Measurements from ENCODE around the gene PRICKLE2.
"Not testable (repeated sequence)": the region's sequence is repeated elsewhere in the genome, so short reads cannot be mapped to it uniquely, and the experiment has no call there.

DNA sequence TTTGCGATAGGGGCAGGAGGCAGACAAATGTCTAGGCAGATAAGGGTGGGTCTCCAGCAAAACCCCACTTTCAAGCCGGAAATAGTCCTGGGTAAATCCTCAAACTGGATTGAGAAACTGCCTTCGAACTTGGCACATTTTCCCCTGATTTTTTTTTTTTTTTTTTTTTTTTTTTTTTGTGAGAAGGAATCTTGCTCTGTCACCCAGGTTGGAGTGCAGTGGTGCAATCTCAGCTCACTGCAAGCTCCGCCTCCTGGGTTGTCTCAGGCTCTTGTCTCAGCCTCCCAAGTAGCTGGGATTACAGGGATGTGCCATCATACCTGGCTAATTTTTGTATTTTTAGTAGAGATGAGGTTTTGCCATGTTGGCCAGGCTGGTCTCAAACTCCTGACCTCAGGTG lies 135.9 kb downstream of the PRICKLE2 start:
- TF ChIP-seq POLR2A (IDR thresholded peaks at IDR 0.05; ENCODE audit: low read length); RFX5 (IDR thresholded peaks at IDR 0.05); CTCF (IDR thresholded peaks at IDR 0.05); PBX3 (IDR thresholded peaks at IDR 0.05); RNF2 (IDR thresholded peaks at IDR 0.05; ENCODE audit: borderline replicate concordance, low read depth): not testable (repeated sequence)
- 0 out of 5 replicates have a peak, but pooled peaks of 1 of the 2 experiments have one; percentile 14 for TF ChIP-seq EP300 (IDR thresholded peaks at IDR 0.05)
- TF ChIP-seq, protein P1, sequence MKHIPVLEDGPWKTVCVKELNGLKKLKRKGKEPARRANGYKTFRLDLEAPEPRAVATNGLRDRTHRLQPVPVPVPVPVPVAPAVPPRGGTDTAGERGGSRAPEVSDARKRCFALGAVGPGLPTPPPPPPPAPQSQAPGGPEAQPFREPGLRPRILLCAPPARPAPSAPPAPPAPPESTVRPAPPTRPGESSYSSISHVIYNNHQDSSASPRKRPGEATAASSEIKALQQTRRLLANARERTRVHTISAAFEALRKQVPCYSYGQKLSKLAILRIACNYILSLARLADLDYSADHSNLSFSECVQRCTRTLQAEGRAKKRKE (CRISPR knock-in tag; IDR thresholded peaks at IDR 0.05; ENCODE audit: low read depth) = not testable (repeated sequence)
